Fibroblast of mammary gland (primary cell): ENCODE measurements around the gene FKBP6.
"Not testable (repeated sequence)": the region's sequence is repeated elsewhere in the genome, so short reads cannot be mapped to it uniquely, and the experiment has no call there.

Experiments
- DNase-seq: peaks from one replicate; pipeline ENCODE4 v3.0.0-alpha.2; 2010; ENCODE audit warnings: low read depth
- H3K4me3 ChIP-seq: 2 replicates; pipeline ENCODE4 v1.5.1; 2011; ENCODE audit warnings: low read depth, mild to moderate bottlenecking, low read length, moderate library complexity; ENCODE audit not compliant: control insufficient read depth
- TF ChIP-seq, protein P1 (sequence below): conservative IDR thresholded peaks from 2 replicates; pipeline ENCODE4 v1.5.1; 2011; ENCODE audit warnings: low read depth, low read length, inconsistent platforms; ENCODE audit not compliant: control insufficient read depth, insufficient read depth

FKBP6 gene

GRCh38 chr7:73376671-73377412, 48.9 kb downstream of the FKBP6 start:
- TF ChIP-seq, protein P1, sequence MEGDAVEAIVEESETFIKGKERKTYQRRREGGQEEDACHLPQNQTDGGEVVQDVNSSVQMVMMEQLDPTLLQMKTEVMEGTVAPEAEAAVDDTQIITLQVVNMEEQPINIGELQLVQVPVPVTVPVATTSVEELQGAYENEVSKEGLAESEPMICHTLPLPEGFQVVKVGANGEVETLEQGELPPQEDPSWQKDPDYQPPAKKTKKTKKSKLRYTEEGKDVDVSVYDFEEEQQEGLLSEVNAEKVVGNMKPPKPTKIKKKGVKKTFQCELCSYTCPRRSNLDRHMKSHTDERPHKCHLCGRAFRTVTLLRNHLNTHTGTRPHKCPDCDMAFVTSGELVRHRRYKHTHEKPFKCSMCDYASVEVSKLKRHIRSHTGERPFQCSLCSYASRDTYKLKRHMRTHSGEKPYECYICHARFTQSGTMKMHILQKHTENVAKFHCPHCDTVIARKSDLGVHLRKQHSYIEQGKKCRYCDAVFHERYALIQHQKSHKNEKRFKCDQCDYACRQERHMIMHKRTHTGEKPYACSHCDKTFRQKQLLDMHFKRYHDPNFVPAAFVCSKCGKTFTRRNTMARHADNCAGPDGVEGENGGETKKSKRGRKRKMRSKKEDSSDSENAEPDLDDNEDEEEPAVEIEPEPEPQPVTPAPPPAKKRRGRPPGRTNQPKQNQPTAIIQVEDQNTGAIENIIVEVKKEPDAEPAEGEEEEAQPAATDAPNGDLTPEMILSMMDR = no peak
- DNase-seq = no peak
- H3K4me3 ChIP-seq = no peak overlapping the region

DNA sequence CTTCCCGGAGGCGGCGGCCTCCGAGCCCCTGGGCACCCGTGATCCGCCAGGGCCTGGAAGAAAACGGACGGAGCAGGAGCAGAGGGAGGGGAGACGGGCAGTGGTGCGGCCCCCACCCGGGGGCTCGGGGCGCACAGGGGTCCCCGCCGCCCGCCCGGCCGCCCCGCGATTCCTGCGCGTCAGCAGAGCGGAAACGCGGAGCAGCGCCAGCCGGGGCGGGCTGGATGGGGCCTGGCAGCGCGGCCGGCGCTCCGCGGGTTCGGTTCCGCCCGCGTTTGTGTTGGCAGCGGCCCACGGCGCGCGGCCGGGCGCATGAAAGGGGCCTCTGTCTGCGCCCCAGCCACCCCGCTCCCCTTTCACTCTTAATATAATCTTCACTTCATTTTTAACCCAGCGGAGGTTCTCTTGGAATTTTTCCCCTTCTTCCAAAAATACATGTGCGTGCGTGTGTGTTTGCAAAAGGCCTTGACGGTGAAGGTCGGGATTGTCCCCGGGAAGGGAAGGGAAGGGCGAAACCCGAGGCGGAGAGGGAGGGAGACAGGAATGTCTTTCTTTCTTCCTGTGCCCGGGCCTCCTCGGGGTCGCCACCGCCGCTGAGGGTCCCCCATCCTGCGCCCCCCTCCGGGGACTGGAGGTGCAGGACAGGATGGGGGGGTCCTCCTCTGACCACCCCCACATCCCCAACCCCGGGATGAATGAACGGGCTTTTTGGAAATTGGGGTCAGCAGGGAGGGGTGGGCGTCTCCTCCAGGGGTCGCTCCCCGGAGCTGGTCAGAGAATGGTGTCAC, 49.6 kb downstream of the FKBP6 start:
- not testable (repeated sequence) for H3K4me3 ChIP-seq, DNase-seq

DNA sequence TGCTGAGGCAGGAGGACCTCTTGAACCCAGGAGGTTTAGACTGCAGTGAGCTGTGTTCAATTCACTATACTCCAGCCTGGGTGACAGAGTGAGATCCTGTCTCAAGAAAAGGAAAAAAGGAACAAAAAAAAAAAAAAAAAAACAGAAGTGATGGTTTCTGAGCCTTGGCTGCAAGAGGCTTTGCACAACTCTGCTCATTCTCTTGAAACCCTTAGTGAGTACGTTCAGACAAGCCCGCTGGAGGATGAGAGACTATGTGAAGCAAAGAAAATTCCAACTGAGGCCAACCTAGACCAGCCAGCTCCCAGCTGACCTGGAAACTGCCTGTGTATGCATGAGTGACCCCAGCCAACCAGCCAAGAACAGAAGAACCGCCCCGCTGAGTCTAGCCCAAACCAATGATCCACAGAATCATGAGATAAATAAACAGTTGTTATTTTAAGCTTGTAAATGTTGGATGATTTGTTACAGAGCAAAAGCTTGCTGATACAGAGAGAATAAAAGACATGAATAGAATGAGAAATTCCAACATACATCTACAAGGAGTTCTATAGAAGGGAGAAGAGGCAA, 55.1 kb downstream of the FKBP6 start:
- DNase-seq = no peak
- H3K4me3 ChIP-seq = no peak overlapping the region
- TF ChIP-seq, protein P1 = no peak

DNA sequence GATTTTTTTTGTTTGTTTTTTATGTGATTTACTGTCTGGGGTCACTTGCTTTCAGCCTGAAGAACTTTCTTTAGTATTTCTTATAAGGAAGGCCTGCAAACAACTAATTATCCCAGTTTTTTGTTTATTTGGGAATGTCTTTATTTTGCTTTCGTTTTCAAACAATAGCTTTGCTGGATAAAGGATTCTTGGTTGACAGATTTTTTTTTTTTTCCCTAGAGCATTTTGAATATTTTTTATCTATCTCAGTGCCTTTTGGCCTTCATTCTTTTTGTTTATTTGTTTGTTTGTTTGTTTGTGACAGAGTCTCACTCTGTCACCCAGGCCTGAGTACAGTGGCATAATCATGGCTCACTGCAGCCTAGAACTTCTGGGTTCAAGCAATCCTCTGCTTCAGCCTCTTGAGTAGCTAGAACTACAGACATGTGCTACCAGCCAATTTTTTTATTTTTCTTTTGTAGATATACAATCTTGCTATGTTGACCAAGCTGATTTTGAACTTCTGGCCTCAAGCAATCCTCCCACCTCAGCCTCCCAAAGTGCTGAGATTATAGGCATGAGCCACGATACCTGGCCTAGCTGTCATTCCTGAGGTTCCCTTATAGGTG, 59.4 kb downstream of the FKBP6 start:
- DNase-seq = no peak
- H3K4me3 ChIP-seq = no peak overlapping the region
- TF ChIP-seq, protein P1 = no peak

- TF ChIP-seq, protein P1 = no peak
- H3K4me3 ChIP-seq = no peak overlapping the region
- DNase-seq = no peak
Observed at GRCh38 chr7:73387908-73388414, 60.0 kb downstream of the FKBP6 start.

DNA sequence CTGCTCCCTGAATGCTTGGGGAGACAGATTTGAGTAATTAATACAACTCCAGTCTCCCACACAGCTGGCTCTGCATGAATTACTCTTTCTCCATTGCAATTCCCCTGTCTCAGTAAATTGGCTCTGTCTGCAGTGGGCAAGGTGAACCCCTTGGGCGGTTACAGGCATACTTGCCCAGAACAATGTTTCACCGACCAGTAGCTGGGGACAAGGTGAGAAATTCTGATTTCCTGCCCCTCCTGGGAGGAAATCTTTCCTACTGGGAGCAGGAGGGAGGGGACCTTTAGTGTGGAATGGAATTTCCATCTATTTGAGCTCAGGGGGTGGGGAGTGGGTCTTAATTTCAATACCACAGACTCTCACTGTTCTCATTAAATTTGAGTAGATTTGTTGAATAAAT, 63.4 kb downstream of the FKBP6 start:
- H3K4me3 ChIP-seq = no peak overlapping the region
- no peak for DNase-seq
- TF ChIP-seq, protein P1 = no peak
